GM06990 (cell line): ENCODE results near the gene CPO.

Experiments used
- DNase-seq: peaks from one replicate; pipeline ENCODE4 v3.0.0-alpha.2; 2011; ENCODE audit not compliant: insufficient read length; ENCODE audit errors: extremely low read depth
- H3K27me3 ChIP-seq: replicated peaks from 2 replicates; pipeline ENCODE4 v1.6.0; 2011; ENCODE audit warnings: low read length; ENCODE audit not compliant: control insufficient read depth, insufficient read depth
- H3K36me3 ChIP-seq: 2 replicates; pipeline ENCODE4 v1.5.1; 2011; ENCODE audit warnings: low read length; ENCODE audit not compliant: control insufficient read depth, insufficient read depth
- H3K4me3 ChIP-seq: replicated peaks from 2 replicates; pipeline ENCODE4 v1.5.1; 2011; ENCODE audit warnings: low read depth, mild to moderate bottlenecking, control low read depth, low read length
- CTCF ChIP-seq: IDR thresholded peaks from 2 replicates; pipeline ENCODE4 v1.5.1; 2011; ENCODE audit warnings: low read length, control low read depth, mild to moderate bottlenecking, inconsistent platforms; ENCODE audit not compliant: insufficient read depth, poor library complexity, severe bottlenecking

Gene CPO

GRCh38 chr2:207008105-207008990 lies 69.0 kb downstream of the CPO start:
- TF ChIP-seq CTCF, result no peak
- no peak overlapping the region for H3K4me3 ChIP-seq
- no peaks in the 10 kb centered on the region for H3K36me3 ChIP-seq
- DNase-seq, result no peak
- no peaks in the 10 kb centered on the region for H3K27me3 ChIP-seq

- Histone ChIP-seq H3K36me3 (no peaks in the 10 kb centered on the region), H3K4me3 (no peak overlapping the region), H3K27me3 (no peaks in the 10 kb centered on the region)
- DNase-seq, result no peak
- no peak for TF ChIP-seq CTCF
Measured at GRCh38 chr2:207012461-207012860, 73.1 kb downstream of the CPO start.

- H3K36me3 ChIP-seq, result no peaks in the 10 kb centered on the region
- H3K4me3 ChIP-seq, result no peak overlapping the region
- no peak for TF ChIP-seq CTCF
- H3K27me3 ChIP-seq, result no peaks in the 10 kb centered on the region
- DNase-seq, result no peak
Measured at GRCh38 chr2:207014424-207014823, 75.1 kb downstream of the CPO start.

- no peaks in the 10 kb centered on the region for H3K27me3 ChIP-seq
- H3K4me3 ChIP-seq, result no peak overlapping the region
- TF ChIP-seq CTCF, result no peak
- DNase-seq, result no peak
- H3K36me3 ChIP-seq, result no peaks in the 10 kb centered on the region
Measured at GRCh38 chr2:207015901-207016300, 76.6 kb downstream of the CPO start.
